Bronchial epithelial cell (primary cell): ENCODE data around the gene CADM1. TPM values are rescaled to one million over a fixed set of nuclear protein-coding genes. Genes with fewer than 3 reads are reported as not detected.

Experiments
- DNase-seq: peaks from one replicate; pipeline ENCODE4 v3.0.0-alpha.2; 2010; ENCODE audit warnings: low read depth
- FAIRE-seq: peaks from 2 replicates; lab custom pipeline; 2011; peaks lifted over from hg19 to GRCh38; lab: Jason Lieb, UNC
- H3K27me3 ChIP-seq: 2 replicates; pipeline ENCODE4 v1.5.1; 2011; ENCODE audit warnings: low read length; ENCODE audit not compliant: control insufficient read depth, insufficient read depth
- H3K36me3 ChIP-seq: 2 replicates; pipeline ENCODE4 v1.5.1; 2011; ENCODE audit warnings: low read length; ENCODE audit not compliant: control insufficient read depth, insufficient read depth
- H3K4me3 ChIP-seq: 2 replicates; pipeline ENCODE4 v1.5.1; 2011; ENCODE audit warnings: mild to moderate bottlenecking, low read depth, low read length, control low read depth
- total RNA-seq: library from RNA; depleted of rRNA; stranded (reverse); fragments of >200 nt; gene quantifications from 2 replicates; pipeline ENCODE4 v1.2.1, GENCODE V29; 2014
- TF ChIP-seq, protein P1 (sequence below): IDR thresholded peaks from 2 replicates; pipeline ENCODE4 v1.5.1; 2011; ENCODE audit warnings: mild to moderate bottlenecking, moderate library complexity, low read length, control low read depth, inconsistent platforms; ENCODE audit not compliant: insufficient read depth, severe bottlenecking

CADM1 gene
- total RNA-seq, 1 donor from 2014 or later = 1.6 TPM

GRCh38 chr11:115208808-115209259, 295.4 kb downstream of the CADM1 start:
- Histone ChIP-seq H3K36me3 (no peaks in the 10 kb centered on the region), H3K27me3 (no peaks in the 10 kb centered on the region), H3K4me3 (no peak overlapping the region)
- DNase-seq (peak; percentile 28), FAIRE-seq (no peak)
- TF ChIP-seq, protein P1, sequence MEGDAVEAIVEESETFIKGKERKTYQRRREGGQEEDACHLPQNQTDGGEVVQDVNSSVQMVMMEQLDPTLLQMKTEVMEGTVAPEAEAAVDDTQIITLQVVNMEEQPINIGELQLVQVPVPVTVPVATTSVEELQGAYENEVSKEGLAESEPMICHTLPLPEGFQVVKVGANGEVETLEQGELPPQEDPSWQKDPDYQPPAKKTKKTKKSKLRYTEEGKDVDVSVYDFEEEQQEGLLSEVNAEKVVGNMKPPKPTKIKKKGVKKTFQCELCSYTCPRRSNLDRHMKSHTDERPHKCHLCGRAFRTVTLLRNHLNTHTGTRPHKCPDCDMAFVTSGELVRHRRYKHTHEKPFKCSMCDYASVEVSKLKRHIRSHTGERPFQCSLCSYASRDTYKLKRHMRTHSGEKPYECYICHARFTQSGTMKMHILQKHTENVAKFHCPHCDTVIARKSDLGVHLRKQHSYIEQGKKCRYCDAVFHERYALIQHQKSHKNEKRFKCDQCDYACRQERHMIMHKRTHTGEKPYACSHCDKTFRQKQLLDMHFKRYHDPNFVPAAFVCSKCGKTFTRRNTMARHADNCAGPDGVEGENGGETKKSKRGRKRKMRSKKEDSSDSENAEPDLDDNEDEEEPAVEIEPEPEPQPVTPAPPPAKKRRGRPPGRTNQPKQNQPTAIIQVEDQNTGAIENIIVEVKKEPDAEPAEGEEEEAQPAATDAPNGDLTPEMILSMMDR = no peak

DNA sequence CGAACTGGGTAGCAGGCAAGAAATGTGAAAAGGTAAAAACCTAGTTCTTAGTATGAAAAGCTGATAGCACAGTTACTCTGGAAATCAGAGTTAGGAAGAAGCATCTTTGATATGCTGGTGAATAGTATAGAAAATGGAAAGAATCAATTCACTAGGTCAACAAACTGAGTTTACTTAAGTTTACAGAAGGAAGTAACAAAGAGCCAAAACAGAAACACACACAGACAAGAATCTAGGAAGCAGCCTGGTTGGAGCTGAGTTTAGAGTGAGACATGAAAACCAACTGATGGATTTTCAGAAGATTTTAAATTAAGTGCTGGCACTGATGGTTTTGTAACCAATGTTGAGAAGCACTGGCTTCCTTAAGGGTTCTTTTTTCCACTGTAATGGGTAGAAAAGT, 296.3 kb downstream of the CADM1 start:
- Histone ChIP-seq H3K36me3 (no peaks in the 10 kb centered on the region), H3K4me3 (no peak overlapping the region), H3K27me3 (no peaks in the 10 kb centered on the region)
- DNase-seq (no peak), FAIRE-seq (no peak)
- TF ChIP-seq, protein P1 = no peak

DNA sequence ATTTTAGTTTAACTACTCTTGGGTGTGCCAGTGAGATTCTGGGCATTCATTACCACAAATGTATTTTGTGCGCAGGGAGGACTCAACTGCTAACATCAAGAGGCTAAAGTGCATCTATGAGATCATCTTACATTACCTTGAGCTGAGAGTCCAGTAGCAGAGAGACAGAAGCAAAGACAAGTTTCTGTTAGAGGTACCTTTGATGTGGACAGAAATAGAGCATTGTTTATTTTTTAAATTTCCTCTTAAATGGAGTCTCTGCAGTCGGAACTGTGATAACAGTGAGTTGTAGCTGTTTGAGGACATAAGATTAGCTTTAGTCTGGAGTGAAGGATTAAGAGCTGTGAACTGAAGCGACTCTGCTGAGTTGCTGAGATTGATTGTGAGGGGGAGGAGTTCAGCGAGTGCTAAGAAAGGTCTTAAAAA, 297.0 kb downstream of the CADM1 start:
- H3K27me3 ChIP-seq = no peaks in the 10 kb centered on the region
- FAIRE-seq (no peak), DNase-seq (no peak)
- H3K4me3 ChIP-seq = no peak overlapping the region
- no peaks in the 10 kb centered on the region for H3K36me3 ChIP-seq
- TF ChIP-seq, protein P1 = no peak

GRCh38 chr11:115206365-115207022, 297.7 kb downstream of the CADM1 start:
- H3K27me3 ChIP-seq = no peaks in the 10 kb centered on the region
- no peak overlapping the region for H3K4me3 ChIP-seq
- no peak for DNase-seq
- FAIRE-seq = no peak
- TF ChIP-seq, protein P1 = no peak
- no peaks in the 10 kb centered on the region for H3K36me3 ChIP-seq

- H3K36me3 ChIP-seq = no peaks in the 10 kb centered on the region
- no peak overlapping the region for H3K4me3 ChIP-seq
- FAIRE-seq = no peak
- TF ChIP-seq, protein P1 = no peak
- DNase-seq = no peak
- H3K27me3 ChIP-seq = no peaks in the 10 kb centered on the region
Observed at GRCh38 chr11:115202900-115203552, 301.2 kb downstream of the CADM1 start.
